ENCODE results near the gene ZNF521. TPM values are rescaled to one million over a fixed set of nuclear protein-coding genes. Genes with fewer than 3 reads are reported as not detected.

The ZNF521 gene
- total RNA-seq, 1 donor from 2014 or later, result 10.3 TPM

- no peaks in the 10 kb centered on the region for H3K36me3 ChIP-seq
- H3K4me1 ChIP-seq, result peaks cover 24% of the 10 kb centered on the region
- no peak overlapping the region for H3K4me3 ChIP-seq
- no peak overlapping the region for H3K27ac ChIP-seq (replicated peaks)
- H3K9me3 ChIP-seq (replicated peaks), result no peaks in the 10 kb centered on the region
- intact Hi-C loops (cut with micrococcal nuclease), result no loop called here
- TF ChIP-seq CTCF (IDR thresholded peaks at IDR 0.05; ENCODE audit: borderline replicate concordance), result no peak
- no peak for DNase-seq
- no peaks in the 10 kb centered on the region for H3K27me3 ChIP-seq (ENCODE audit: low read depth)
Observed at GRCh38 chr18:25169701-25170100, 182.3 kb downstream of the ZNF521 start.

GRCh38 chr18:25167612-25168410 is 184.2 kb downstream of the ZNF521 start:
- peak overlapping the region; percentile 56 for H3K27ac ChIP-seq (replicated peaks)
- peaks cover 37% of the 10 kb centered on the region for H3K4me1 ChIP-seq
- peak overlapping the region; percentile 32 for H3K4me3 ChIP-seq
- H3K36me3 ChIP-seq, result no peaks in the 10 kb centered on the region
- no peak for DNase-seq
- no peak for TF ChIP-seq CTCF (IDR thresholded peaks at IDR 0.05; ENCODE audit: borderline replicate concordance)
- intact Hi-C loops (cut with micrococcal nuclease), result no loop called here
- H3K9me3 ChIP-seq (replicated peaks), result no peaks in the 10 kb centered on the region
- H3K27me3 ChIP-seq (ENCODE audit: low read depth), result no peaks in the 10 kb centered on the region

- no peak for TF ChIP-seq CTCF (IDR thresholded peaks at IDR 0.05; ENCODE audit: borderline replicate concordance)
- H3K4me1 ChIP-seq, result peaks cover 37% of the 10 kb centered on the region
- DNase-seq, result no peak
- H3K36me3 ChIP-seq, result no peaks in the 10 kb centered on the region
- intact Hi-C loops (cut with micrococcal nuclease), result no loop called here
- peak overlapping the region; percentile 57 for H3K27ac ChIP-seq (replicated peaks)
- no peak overlapping the region for H3K4me3 ChIP-seq
- no peaks in the 10 kb centered on the region for H3K27me3 ChIP-seq (ENCODE audit: low read depth)
- H3K9me3 ChIP-seq (replicated peaks), result no peaks in the 10 kb centered on the region
Observed at GRCh38 chr18:25166113-25166512, 185.9 kb downstream of the ZNF521 start.

- TF ChIP-seq CTCF (IDR thresholded peaks at IDR 0.05; ENCODE audit: borderline replicate concordance), result peak; percentile 35
- H3K27ac ChIP-seq (replicated peaks), result peak overlapping the region; percentile 57
- no peaks in the 10 kb centered on the region for H3K27me3 ChIP-seq (ENCODE audit: low read depth)
- H3K4me1 ChIP-seq, result peaks cover 31% of the 10 kb centered on the region
- no peaks in the 10 kb centered on the region for H3K36me3 ChIP-seq
- H3K4me3 ChIP-seq, result peak overlapping the region; percentile 63
- H3K9me3 ChIP-seq (replicated peaks), result no peaks in the 10 kb centered on the region
- intact Hi-C loops (cut with micrococcal nuclease), result no loop called here
- peak; percentile 15 for DNase-seq
Observed at GRCh38 chr18:25164848-25165811, 186.8 kb downstream of the ZNF521 start.

- H3K9me3 ChIP-seq (replicated peaks), result no peaks in the 10 kb centered on the region
- DNase-seq, result no peak
- intact Hi-C loops (cut with micrococcal nuclease), result no loop called here
- no peaks in the 10 kb centered on the region for H3K27me3 ChIP-seq (ENCODE audit: low read depth)
- H3K4me1 ChIP-seq, result peaks cover 34% of the 10 kb centered on the region
- peak overlapping the region; percentile 63 for H3K4me3 ChIP-seq
- H3K27ac ChIP-seq (replicated peaks), result peak overlapping the region; percentile 57
- H3K36me3 ChIP-seq, result no peaks in the 10 kb centered on the region
- TF ChIP-seq CTCF (IDR thresholded peaks at IDR 0.05; ENCODE audit: borderline replicate concordance), result no peak
Observed at GRCh38 chr18:25164211-25164847, 187.6 kb downstream of the ZNF521 start.

All from left ventricle myocardium inferior (tissue), 1 donor.